ENCODE results near the gene ATAD3C.
"Not testable (repeated sequence)": the region's sequence is repeated elsewhere in the genome, so short reads cannot be mapped to it uniquely, and the experiment has no call there.

The ATAD3C gene

GRCh38 chr1:1468196-1468985 lies 18.9 kb downstream of the ATAD3C start:
- in situ Hi-C loops (cut with MboI; ENCODE audit: low sequenced_read_pairs) = not testable (repeated sequence)

GRCh38 chr1:1470626-1471388 lies 21.3 kb downstream of the ATAD3C start:
- in situ Hi-C loops (cut with MboI; ENCODE audit: low sequenced_read_pairs) = no loop called here

- in situ Hi-C loops (cut with MboI; ENCODE audit: low sequenced_read_pairs) = no loop called here
Measured at GRCh38 chr1:1471389-1472052, 22.0 kb downstream of the ATAD3C start, which contains the start of gene ATAD3B. Gene ATAD3B (plus strand): TSS chr1:1471765. CDS start chr1:1471885, 120 bp downstream.

- in situ Hi-C loops (cut with MboI; ENCODE audit: low sequenced_read_pairs) = not testable (repeated sequence)
Measured at GRCh38 chr1:1472053-1472876, 22.8 kb downstream of the ATAD3C start.

- in situ Hi-C loops (cut with MboI; ENCODE audit: low sequenced_read_pairs) = not testable (repeated sequence)
Measured at GRCh38 chr1:1476011-1476410, 26.5 kb downstream of the ATAD3C start.

GRCh38 chr1:1477206-1477605 lies 27.7 kb downstream of the ATAD3C start:
- in situ Hi-C loops (cut with MboI; ENCODE audit: low sequenced_read_pairs) = no loop called here

- in situ Hi-C loops (cut with MboI; ENCODE audit: low sequenced_read_pairs) = no loop called here
Measured at GRCh38 chr1:1479547-1480487, 30.3 kb downstream of the ATAD3C start.

GRCh38 chr1:1480488-1480867 lies 31.0 kb downstream of the ATAD3C start:
- in situ Hi-C loops (cut with MboI; ENCODE audit: low sequenced_read_pairs) = not testable (repeated sequence)

GRCh38 chr1:1481811-1482210 lies 32.3 kb downstream of the ATAD3C start:
- in situ Hi-C loops (cut with MboI; ENCODE audit: low sequenced_read_pairs) = not testable (repeated sequence)

GRCh38 chr1:1482856-1483255 lies 33.4 kb downstream of the ATAD3C start:
- in situ Hi-C loops (cut with MboI; ENCODE audit: low sequenced_read_pairs) = no loop called here

GRCh38 chr1:1483714-1484113 lies 34.2 kb downstream of the ATAD3C start:
- in situ Hi-C loops (cut with MboI; ENCODE audit: low sequenced_read_pairs) = no loop called here

- in situ Hi-C loops (cut with MboI; ENCODE audit: low sequenced_read_pairs) = not testable (repeated sequence)
Measured at GRCh38 chr1:1484976-1485750, 35.7 kb downstream of the ATAD3C start.

- in situ Hi-C loops (cut with MboI; ENCODE audit: low sequenced_read_pairs) = not testable (repeated sequence)
Measured at GRCh38 chr1:1485755-1486317, 36.3 kb downstream of the ATAD3C start.

- in situ Hi-C loops (cut with MboI; ENCODE audit: low sequenced_read_pairs) = no loop called here
Measured at GRCh38 chr1:1487701-1488100, 38.2 kb downstream of the ATAD3C start.

- in situ Hi-C loops (cut with MboI; ENCODE audit: low sequenced_read_pairs) = no loop called here
Measured at GRCh38 chr1:1489231-1489630, 39.7 kb downstream of the ATAD3C start.

GRCh38 chr1:1489861-1490260 lies 40.4 kb downstream of the ATAD3C start:
- in situ Hi-C loops (cut with MboI; ENCODE audit: low sequenced_read_pairs) = no loop called here

GRCh38 chr1:1490633-1491230 lies 41.2 kb downstream of the ATAD3C start:
- in situ Hi-C loops (cut with MboI; ENCODE audit: low sequenced_read_pairs) = no loop called here

- in situ Hi-C loops (cut with MboI; ENCODE audit: low sequenced_read_pairs) = no loop called here
Measured at GRCh38 chr1:1491601-1492000, 42.1 kb downstream of the ATAD3C start.

All from HL-60/S4 (cell line).